ENCODE measurements around the gene SNX22. TPM values are rescaled to one million over a fixed set of nuclear protein-coding genes. Genes with fewer than 3 reads are reported as not detected.

Gene SNX22
- total and polyA plus RNA-seq, 7 donors: 0.06 to 0.31 (median 0.17) TPM

DNA sequence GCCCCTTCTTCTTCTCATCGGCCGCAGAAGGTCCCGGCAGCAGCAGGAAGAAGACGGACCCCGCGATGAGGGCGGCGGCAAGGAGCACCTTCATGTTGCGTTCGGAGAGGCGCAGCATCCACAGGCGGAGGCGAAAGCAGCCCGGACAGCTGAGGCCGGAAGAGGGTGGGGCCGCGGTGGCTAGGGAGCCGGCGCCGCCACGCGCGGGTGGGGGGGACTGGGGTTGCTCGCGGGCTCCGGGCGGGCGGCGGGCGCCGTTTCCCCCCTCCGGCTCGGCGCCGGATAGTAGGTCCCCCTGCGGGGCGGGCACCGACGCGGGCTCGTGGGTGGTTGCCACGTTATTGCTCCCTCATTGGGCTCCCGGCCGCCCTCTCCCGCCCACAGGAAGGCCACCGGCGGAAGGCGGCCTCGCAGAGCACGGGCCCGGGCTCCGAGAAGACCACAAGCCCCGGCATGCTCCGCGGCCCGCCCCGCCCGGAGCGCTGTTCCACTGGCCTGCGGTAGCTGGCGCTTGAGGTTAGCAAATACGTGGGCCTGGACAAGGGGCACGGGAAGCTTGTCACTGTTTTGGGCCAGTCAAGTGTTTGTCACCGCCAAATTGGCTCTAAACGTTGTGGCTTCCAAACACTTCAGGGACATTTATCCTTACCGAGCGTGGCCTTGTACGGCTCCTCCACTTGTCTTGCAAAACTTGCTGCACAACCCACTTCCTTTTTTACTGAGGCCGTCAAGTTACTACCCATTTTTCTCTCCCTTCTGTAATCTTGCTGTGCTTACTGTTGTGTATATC, 11.5 kb downstream of the SNX22 start, which contains the start of gene PPIB:
Gene PPIB, minus strand, starts transcription at position 154 of the 790 bp plus-strand sequence. Its CDS starts 36 bp downstream, at position 118.
- peak within 1 kb of the TSS; percentile 95 for H3K4me3 ChIP-seq
- peak within 1 kb of the TSS; percentile 95 for H3K27ac ChIP-seq
- no peaks in the 10 kb centered on the region for H3K27me3 ChIP-seq (ENCODE audit: insufficient read depth in 3 of 3, low read length in 2 of 3)
- peak; percentile 33 for TF ChIP-seq CTCF (IDR thresholded peaks at IDR 0.05)
- H3K9me3 ChIP-seq: no peaks in the 10 kb centered on the region
- H3K4me1 ChIP-seq: peaks cover 37% of the 10 kb centered on the region
- DNase-seq (peak; percentile 99), ATAC-seq (peak; percentile 95 to 96 (median 95))
- intact Hi-C loops (cut with DNase I): loop anchor here (5.0 kb wide), 1 partner anchor 194 kb away; the partner anchor contains the start of gene CSNK1G1 (in 2 of the 2)
- 0 to 1% (median 0%) methylated on average over 40 to 69 of the region's 69 CpGs for WGBS, 3 donors
- H3K36me3 ChIP-seq (ENCODE audit: insufficient read depth in 1 of 2, low read depth in 1 of 2): peaks cover 8 to 40% of the 10 kb centered on the region in 2 donors

- ATAC-seq (peak; percentile 20 to 47 (median 44)), DNase-seq (no peak)
- peaks cover 8 to 32% of the 10 kb centered on the region in 2 donors for H3K36me3 ChIP-seq (ENCODE audit: insufficient read depth in 1 of 2, low read depth in 1 of 2)
- peaks cover 37% of the 10 kb centered on the region for H3K4me1 ChIP-seq
- H3K4me3 ChIP-seq: peak overlapping the region; percentile 95
- H3K27me3 ChIP-seq (ENCODE audit: insufficient read depth in 3 of 3, low read length in 2 of 3): no peaks in the 10 kb centered on the region
- 37 to 39% (median 37%) methylated on average over 14 of the region's 14 CpGs for WGBS, 3 donors
- TF ChIP-seq CTCF (IDR thresholded peaks at IDR 0.05): no peak
- no peaks in the 10 kb centered on the region for H3K9me3 ChIP-seq
- peak overlapping the region; percentile 95 for H3K27ac ChIP-seq
- intact Hi-C loops (cut with DNase I): loop anchor here (5.0 kb wide), 1 partner anchor 193 kb away; the partner anchor contains the start of gene CSNK1G1 (in 2 of the 2)
These were observed 12.3 kb downstream of the SNX22 start for GRCh38 chr15:64163659-64164362.

GRCh38 chr15:64164436-64164835, 12.9 kb downstream of the SNX22 start:
- Histone ChIP-seq H3K36me3 (ENCODE audit: insufficient read depth in 1 of 2, low read depth in 1 of 2) (peaks cover 8 to 26% of the 10 kb centered on the region in 2 donors), H3K9me3 (no peaks in the 10 kb centered on the region), H3K4me3 (no peak overlapping the region), H3K27ac (peak overlapping the region; percentile 95), H3K27me3 (ENCODE audit: insufficient read depth in 3 of 3, low read length in 2 of 3) (no peaks in the 10 kb centered on the region), H3K4me1 (peaks cover 37% of the 10 kb centered on the region)
- intact Hi-C loops (cut with DNase I): loop anchor here (5.0 kb wide), 1 partner anchor 193 kb away; the partner anchor contains the start of gene CSNK1G1 (in 2 of the 2)
- ATAC-seq (no peak), DNase-seq (no peak)
- TF ChIP-seq CTCF (IDR thresholded peaks at IDR 0.05): no peak
- 92 to 94% (median 94%) methylated on average over 4 of the region's 4 CpGs for WGBS, 3 donors

- H3K9me3 ChIP-seq: no peaks in the 10 kb centered on the region
- ATAC-seq (no peak), DNase-seq (no peak)
- TF ChIP-seq CTCF (IDR thresholded peaks at IDR 0.05): no peak
- H3K4me1 ChIP-seq: peaks cover 23% of the 10 kb centered on the region
- intact Hi-C loops (cut with DNase I): no loop called here
- H3K27me3 ChIP-seq (ENCODE audit: insufficient read depth in 3 of 3, low read length in 2 of 3): no peaks in the 10 kb centered on the region
- H3K4me3 ChIP-seq: no peak overlapping the region
- 68 to 77% (median 73%) methylated on average over 5 of the region's 5 CpGs for WGBS, 3 donors
- peaks cover 5 to 14% of the 10 kb centered on the region in 2 donors for H3K36me3 ChIP-seq (ENCODE audit: insufficient read depth in 1 of 2, low read depth in 1 of 2)
- no peak overlapping the region for H3K27ac ChIP-seq
These were observed 14.8 kb downstream of the SNX22 start for GRCh38 chr15:64166102-64166890.

Measured in psoas muscle (tissue), 8 donors.